Heart right ventricle (tissue), 16 donors: ENCODE data around the gene GGT7. TPM values are rescaled to one million over a fixed set of nuclear protein-coding genes. Genes with fewer than 3 reads are reported as not detected.

Source experiments
- ATAC-seq, 8 donors: fragments of 200-7000 bp; cut with Tn5 transposase; one replicate each; pipeline ENCODE4 v1.9.1; 2020; ENCODE audit warnings: mild to moderate bottlenecking in 8 of 8, moderate library complexity in 8 of 8, moderate number of reproducible peaks in 1 of 8
- DNase-seq, 2 donors: peaks; one replicate each; pipeline ENCODE4 v3.0.0-alpha.2; 2020
- H3K27ac ChIP-seq, 10 donors: fragments of 200-600 bp; sonication (generic) in 2 of 10; one replicate each; pipeline versions ENCODE4 v1.5.0 to v1.8.0; 2020 to 2022; ENCODE audit warnings: mild to moderate bottlenecking in 3 of 10
- H3K27me3 ChIP-seq, 7 donors: fragments of 200-600 bp; one replicate each; pipeline ENCODE4 v1.8.0; 2021 to 2022; ENCODE audit warnings: mild to moderate bottlenecking in 2 of 7
- H3K36me3 ChIP-seq, 9 donors: fragments of 200-600 bp; sonication (generic) in 1 of 9; one replicate each; pipeline versions ENCODE4 v1.5.0 to v1.8.0; 2020 to 2022; ENCODE audit warnings: mild to moderate bottlenecking in 2 of 9
- H3K4me1 ChIP-seq, 9 donors: fragments of 200-600 bp; sonication (generic) in 1 of 9; one replicate each; pipeline versions ENCODE4 v1.5.0 to v1.8.0; 2020 to 2022; ENCODE audit warnings: mild to moderate bottlenecking in 4 of 9
- H3K4me3 ChIP-seq, 10 donors: fragments of 200-600 bp; sonication (generic) in 2 of 10; one replicate each; pipeline versions ENCODE4 v1.5.0 to v1.8.0; 2020 to 2022; ENCODE audit warnings: mild to moderate bottlenecking in 7 of 10, moderate library complexity in 2 of 10
- H3K9me3 ChIP-seq, 11 donors: fragments of 200-600 bp in 10 of 11; sonication (generic) in 2 of 11; one replicate each; pipeline versions ENCODE4 v1.5.0 to v1.8.0; 2013 to 2022; ENCODE audit warnings: mild to moderate bottlenecking in 2 of 11, control low read depth in 1 of 11, moderate library complexity in 1 of 11
- CTCF ChIP-seq, 9 donors: fragments of 200-600 bp; sonication (generic) in 2 of 9; IDR thresholded peaks; one replicate each; pipeline versions ENCODE4 v1.5.0 to v1.8.0; 2021 to 2022; ENCODE audit warnings: antibody characterized with exemption in 9 of 9, mild to moderate bottlenecking in 5 of 9, moderate library complexity in 1 of 9
- WGBS, 2 donors: extraction: QIAGEN DNeasy Blood & Tissue Kit; methylation state at CpG; one replicate each; pipeline ENCODE4 v1.1.7; 2013; ENCODE audit warnings: inconsistent platforms in 1 of 2; 5-methylcytosine and 5-hydroxymethylcytosine counted together
- intact Hi-C, 10 donors: fragments of 100-400 bp; cut with DNase I; formaldehyde crosslinking; loops; one replicate each; pipeline versions ENCODE4 v1.11.1 to v1.14.2; 2022
- polyA plus RNA-seq, 2 donors: library from polyadenylated mRNA; stranded (reverse); fragments of 200-250 nt; gene quantifications; one replicate each; pipeline ENCODE4 v1.2.3, GENCODE V29; 2013
- total RNA-seq, 10 donors: library from RNA; stranded (reverse); fragmentation: NEBNext Ultra II Directional in 3 of 10; extraction: Animal tissue kit (Norgen Biotek cat#: 25700) in 3 of 10; gene quantifications; one replicate each; pipeline versions ENCODE4 v1.2.1 to v1.2.4, GENCODE V29; 2021 to 2023
- donor health status: Arrhythmogenic right ventricular cardiomyopathy.
- donor health status: ischemic (EF 13 %, LVEDD 7.1; RV severe dilation, severe dysfunction).
- donor health status: healthy with polysubstance abuse.
- donor health status: DM: no; HTN: yes; CAD: no.
- donor health status: DM: no; HTN: no; CAD: no.
- donor health status: ischemic (EF 25% LVEDD 6.9; RV normal size, moderate dysfunction).
- donor health status: ischemic (EF 25% LVEDD 5.7; RV mildly dilated, moderate dysfunction).
- donor health status: healthy.
- donor health status: DM: yes; HTN: yes; CAD: no.
- donor health status: Ischemic cardiomyopathy.
- donor health status: ischemic (EF 35%, LVEDD 5.7; RV mildly dilated, moderate dysfunction).
- donor health status: nonischemic (EF 11% LVEDD 7.7; RV severe dilation, severe dysfunction).
- donor health status: DM: yes; HTN: yes; CAD: no.
- donor health status: PGD.
- donor health status: ischemic (EF 29% LVEDD 5.4; RV normal size, mild dysfunction).
- donor health status: nonischemic (EF 23%, LVEDD 6.1; RV moderate dilation, normal function).

The GGT7 gene
- total and polyA plus RNA-seq, 12 donors: 8.0 to 45.4 (median 15.0) TPM

- H3K4me1 ChIP-seq: peaks cover 3 to 60% (median 30%) of the 10 kb centered on the region in 9 donors
These were observed 48.2 kb downstream of the GGT7 start for GRCh38 chr20:34824452-34824805.

GRCh38 chr20:34824026-34824425 lies 48.6 kb downstream of the GGT7 start:
- H3K36me3 ChIP-seq: peaks cover 0 to 7% (median 0%) of the 10 kb centered on the region in 9 donors
- peaks cover 3 to 64% (median 33%) of the 10 kb centered on the region in 9 donors for H3K4me1 ChIP-seq
- H3K27ac ChIP-seq: peak overlapping the region in 7 of 10 donors; percentile 85 to 95 (median 93)
- no peaks in the 10 kb centered on the region for H3K9me3 ChIP-seq
- intact Hi-C loops: loop anchor here in 2 of 10 donors (10.0 kb wide), 2 partner anchors 271 to 451 kb away; partner anchors contain the start of genes MMP24OS (in 1 of the 2) and TRPC4AP (in 1 of the 2)
- no peak for TF ChIP-seq CTCF (IDR thresholded peaks at IDR 0.05)
- WGBS, 2 donors: 12 to 24% methylated on average over 1 of the region's 1 CpG
- peak overlapping the region in 9 of 10 donors; percentile 67 to 98 (median 93) for H3K4me3 ChIP-seq
- ATAC-seq: no peak
- no peak for DNase-seq
- H3K27me3 ChIP-seq: no peaks in the 10 kb centered on the region

More at GRCh38 chr20:34824452-34824805, 48.2 kb downstream of the GGT7 start:
- ATAC-seq (peak in 7 of 8 donors; percentile 43 to 69 (median 57)), DNase-seq (peak; percentile 29 to 59)
- Histone ChIP-seq H3K9me3 (no peaks in the 10 kb centered on the region), H3K4me3 (peak overlapping the region; percentile 67 to 98 (median 92)), H3K27ac (peak overlapping the region; percentile 85 to 97 (median 93)), H3K36me3 (peaks cover 0 to 7% (median 0%) of the 10 kb centered on the region in 9 donors), H3K27me3 (no peaks in the 10 kb centered on the region)
- intact Hi-C loops: loop anchor here in 2 of 10 donors (10.0 kb wide), 2 partner anchors 270 to 450 kb away; partner anchors contain the start of genes MMP24OS (in 1 of the 2) and TRPC4AP (in 1 of the 2)
- 0 to 4% methylated on average over 2 of the region's 2 CpGs for WGBS, 2 donors
- TF ChIP-seq CTCF (IDR thresholded peaks at IDR 0.05): no peak

GRCh38 chr20:34820805-34821578 lies 51.7 kb downstream of the GGT7 start:
- TF ChIP-seq CTCF (IDR thresholded peaks at IDR 0.05): no peak
- 46 to 55% methylated on average over 8 of the region's 8 CpGs for WGBS, 2 donors
- Histone ChIP-seq H3K4me3 (no peak overlapping the region), H3K4me1 (peaks cover 3 to 88% (median 46%) of the 10 kb centered on the region in 9 donors), H3K36me3 (peaks cover 0 to 7% (median 0%) of the 10 kb centered on the region in 9 donors), H3K27me3 (no peaks in the 10 kb centered on the region), H3K9me3 (no peaks in the 10 kb centered on the region), H3K27ac (no peak overlapping the region)
- DNase-seq (no peak), ATAC-seq (no peak)
- intact Hi-C loops: loop anchor here in 2 of 10 donors (10.0 kb wide), 2 partner anchors 274 to 454 kb away; partner anchors contain the start of genes MMP24OS (in 1 of the 2) and TRPC4AP (in 1 of the 2)

- Histone ChIP-seq H3K4me3 (no peak overlapping the region), H3K27ac (no peak overlapping the region), H3K36me3 (peaks cover 0 to 7% (median 0%) of the 10 kb centered on the region in 9 donors), H3K27me3 (no peaks in the 10 kb centered on the region), H3K4me1 (peaks cover 0 to 64% (median 28%) of the 10 kb centered on the region in 9 donors), H3K9me3 (no peaks in the 10 kb centered on the region)
- intact Hi-C loops: no loop called here
- TF ChIP-seq CTCF (IDR thresholded peaks at IDR 0.05): no peak
- 43 to 44% methylated on average over 2 of the region's 2 CpGs for WGBS, 2 donors
- ATAC-seq (no peak), DNase-seq (no peak)
These were observed 54.9 kb downstream of the GGT7 start for GRCh38 chr20:34817801-34818200.
